ENCODE measurements around the gene PTPRCAP. TPM values are rescaled to one million over a fixed set of nuclear protein-coding genes. Genes with fewer than 3 reads are reported as not detected.

The PTPRCAP gene
- total and polyA plus RNA-seq, 7 donors: 0.71 to 129 (median 2.8) TPM

DNA sequence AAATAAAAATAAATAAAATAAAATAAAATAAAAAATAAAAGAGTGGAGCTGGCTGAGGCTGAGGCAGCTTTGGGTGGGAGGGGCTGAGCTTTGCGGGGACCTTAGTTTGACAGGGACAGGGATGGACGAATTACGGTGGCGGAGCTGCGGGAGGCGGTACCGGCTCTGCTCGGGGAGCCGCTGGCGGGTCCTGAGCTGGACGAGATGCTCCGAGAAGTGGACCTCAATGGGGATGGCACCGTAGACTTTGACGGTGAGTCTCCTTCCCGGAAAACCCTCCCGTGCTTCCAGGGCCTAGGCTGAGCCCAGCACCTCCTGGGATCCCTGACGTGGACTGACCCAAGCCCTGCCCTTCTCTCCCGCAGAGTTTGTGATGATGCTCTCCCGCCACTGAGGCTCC lies 20.8 kb upstream of the PTPRCAP start:
- Histone ChIP-seq H3K27me3 (no peaks in the 10 kb centered on the region), H3K4me1 (peaks cover 0 to under 1% (median 0%) of the 10 kb centered on the region in 4 donors), H3K27ac (no peak overlapping the region), H3K4me3 (no peak overlapping the region), H3K9me3 (no peaks in the 10 kb centered on the region), H3K36me3 (no peaks in the 10 kb centered on the region)
- WGBS, 2 donors: 93% methylated on average over 19 of the region's 19 CpGs
- peak; percentile 58 for DNase-seq
- intact Hi-C loops (cut with DNase I): no loop called here
- TF ChIP-seq EP300 (IDR thresholded peaks at IDR 0.05): no peak
- no peak for TF ChIP-seq POLR2AphosphoS5 (IDR thresholded peaks at IDR 0.05)
- TF ChIP-seq POLR2A (IDR thresholded peaks at IDR 0.05): no peak
- TF ChIP-seq, protein P1, sequence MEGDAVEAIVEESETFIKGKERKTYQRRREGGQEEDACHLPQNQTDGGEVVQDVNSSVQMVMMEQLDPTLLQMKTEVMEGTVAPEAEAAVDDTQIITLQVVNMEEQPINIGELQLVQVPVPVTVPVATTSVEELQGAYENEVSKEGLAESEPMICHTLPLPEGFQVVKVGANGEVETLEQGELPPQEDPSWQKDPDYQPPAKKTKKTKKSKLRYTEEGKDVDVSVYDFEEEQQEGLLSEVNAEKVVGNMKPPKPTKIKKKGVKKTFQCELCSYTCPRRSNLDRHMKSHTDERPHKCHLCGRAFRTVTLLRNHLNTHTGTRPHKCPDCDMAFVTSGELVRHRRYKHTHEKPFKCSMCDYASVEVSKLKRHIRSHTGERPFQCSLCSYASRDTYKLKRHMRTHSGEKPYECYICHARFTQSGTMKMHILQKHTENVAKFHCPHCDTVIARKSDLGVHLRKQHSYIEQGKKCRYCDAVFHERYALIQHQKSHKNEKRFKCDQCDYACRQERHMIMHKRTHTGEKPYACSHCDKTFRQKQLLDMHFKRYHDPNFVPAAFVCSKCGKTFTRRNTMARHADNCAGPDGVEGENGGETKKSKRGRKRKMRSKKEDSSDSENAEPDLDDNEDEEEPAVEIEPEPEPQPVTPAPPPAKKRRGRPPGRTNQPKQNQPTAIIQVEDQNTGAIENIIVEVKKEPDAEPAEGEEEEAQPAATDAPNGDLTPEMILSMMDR (IDR thresholded peaks at IDR 0.05): no peak

DNA sequence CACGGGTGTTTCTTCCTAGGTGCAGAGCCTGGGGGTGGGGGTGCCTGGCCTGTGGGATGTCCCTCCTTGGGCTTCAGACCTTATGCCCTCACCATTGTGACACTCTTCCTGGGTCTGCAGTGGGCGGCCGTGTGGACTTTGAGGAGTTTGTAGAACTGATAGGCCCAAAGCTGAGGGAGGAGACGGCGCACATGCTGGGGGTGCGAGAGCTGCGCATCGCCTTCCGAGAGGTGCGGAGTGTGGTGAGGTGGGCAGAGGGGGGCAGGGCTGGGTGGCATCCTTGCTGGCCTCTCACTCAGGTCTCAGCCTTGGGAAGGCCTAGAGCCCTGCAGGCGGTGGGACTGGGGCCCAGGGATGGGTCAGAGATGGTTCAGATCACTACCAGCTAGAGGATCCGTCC lies 20.0 kb upstream of the PTPRCAP start:
- H3K4me3 ChIP-seq: no peak overlapping the region
- intact Hi-C loops (cut with DNase I): no loop called here
- H3K9me3 ChIP-seq: no peaks in the 10 kb centered on the region
- TF ChIP-seq POLR2AphosphoS5 (IDR thresholded peaks at IDR 0.05): no peak
- TF ChIP-seq, protein P1 (IDR thresholded peaks at IDR 0.05): no peak
- no peak for TF ChIP-seq POLR2A (IDR thresholded peaks at IDR 0.05)
- TF ChIP-seq EP300 (IDR thresholded peaks at IDR 0.05): no peak
- H3K27me3 ChIP-seq: no peaks in the 10 kb centered on the region
- H3K27ac ChIP-seq: no peak overlapping the region
- 94 to 95% methylated on average over 12 of the region's 12 CpGs for WGBS, 2 donors
- DNase-seq: peak; percentile 59
- no peaks in the 10 kb centered on the region for H3K4me1 ChIP-seq
- H3K36me3 ChIP-seq: no peaks in the 10 kb centered on the region

DNA sequence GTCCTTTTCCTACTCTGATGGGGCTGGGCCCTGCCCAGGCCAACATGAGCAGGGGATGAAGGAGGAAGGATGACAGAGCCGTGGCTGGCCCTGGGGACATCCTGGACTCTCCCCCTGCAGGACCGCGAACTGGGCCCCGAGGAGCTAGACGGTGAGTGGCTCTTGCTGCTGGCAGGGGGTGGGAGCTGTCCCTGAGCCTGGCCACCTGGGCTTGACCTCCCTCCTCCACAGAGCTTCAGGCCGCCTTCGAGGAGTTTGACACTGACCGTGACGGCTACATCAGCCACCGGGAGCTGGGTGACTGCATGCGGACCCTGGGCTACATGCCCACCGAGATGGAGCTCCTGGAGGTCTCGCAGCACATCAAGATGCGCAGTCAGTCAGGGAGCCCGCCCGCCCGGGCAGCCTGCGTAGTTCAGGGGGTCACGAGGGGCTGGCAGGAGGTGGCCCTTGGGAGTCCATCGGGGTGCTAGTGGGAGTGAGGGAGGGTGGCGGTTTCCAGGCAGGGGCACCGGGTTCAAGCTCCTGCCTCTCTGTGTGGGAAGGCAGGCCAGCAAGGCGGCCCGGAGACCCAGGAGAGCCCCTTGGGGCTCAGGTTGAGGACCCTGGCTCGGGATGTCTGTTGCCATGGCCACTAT lies 18.7 kb upstream of the PTPRCAP start:
- peak; percentile 65 for DNase-seq
- TF ChIP-seq POLR2A (IDR thresholded peaks at IDR 0.05) (no peak), EP300 (IDR thresholded peaks at IDR 0.05) (no peak), POLR2AphosphoS5 (IDR thresholded peaks at IDR 0.05) (no peak)
- TF ChIP-seq, protein P1 (IDR thresholded peaks at IDR 0.05): no peak
- Histone ChIP-seq H3K9me3 (no peaks in the 10 kb centered on the region), H3K27ac (no peak overlapping the region), H3K4me1 (no peaks in the 10 kb centered on the region), H3K36me3 (no peaks in the 10 kb centered on the region), H3K4me3 (no peak overlapping the region), H3K27me3 (no peaks in the 10 kb centered on the region)
- intact Hi-C loops (cut with DNase I): no loop called here
- 87 to 88% methylated on average over 25 of the region's 25 CpGs for WGBS, 2 donors

DNA sequence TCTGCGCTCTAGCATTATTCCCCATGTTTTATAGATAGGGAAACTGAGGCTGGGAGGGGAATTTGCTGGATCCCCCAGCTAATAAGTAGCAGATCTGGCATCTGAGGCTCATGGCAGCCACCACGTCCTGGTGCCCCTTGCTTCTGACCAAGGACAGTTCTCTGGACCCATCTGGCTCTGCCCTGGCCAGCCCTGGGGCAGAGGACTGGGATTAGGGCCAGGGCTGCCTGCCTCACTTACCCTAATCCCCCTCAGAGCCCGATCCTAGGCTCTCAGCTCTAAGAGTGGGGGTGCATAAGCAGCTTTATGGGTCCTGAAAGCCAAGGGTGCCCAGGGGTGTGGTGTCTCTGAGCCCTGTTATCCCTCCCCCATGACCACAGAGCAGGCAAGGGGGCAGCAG lies 17.6 kb upstream of the PTPRCAP start, which contains the start of gene CABP4:
CABP4 (plus strand) TSS at position 301 of the 400 bp plus-strand sequence; CDS start at position 371, 70 bp downstream.
- H3K4me3 ChIP-seq: no peak within 1 kb of the TSS
- no peaks in the 10 kb centered on the region for H3K27me3 ChIP-seq
- no peaks in the 10 kb centered on the region for H3K4me1 ChIP-seq
- intact Hi-C loops (cut with DNase I): no loop called here
- no peak within 1 kb of the TSS for H3K27ac ChIP-seq
- 90 to 95% methylated on average over 3 of the region's 3 CpGs for WGBS, 2 donors
- DNase-seq: no peak
- no peak for TF ChIP-seq EP300 (IDR thresholded peaks at IDR 0.05)
- TF ChIP-seq POLR2AphosphoS5 (IDR thresholded peaks at IDR 0.05): no peak
- no peak for TF ChIP-seq POLR2A (IDR thresholded peaks at IDR 0.05)
- TF ChIP-seq, protein P1 (IDR thresholded peaks at IDR 0.05): no peak
- no peaks in the 10 kb centered on the region for H3K9me3 ChIP-seq
- no peaks in the 10 kb centered on the region for H3K36me3 ChIP-seq
